ENCODE measurements around the gene FGF14.

- TF ChIP-seq CTCF (IDR thresholded peaks at IDR 0.05) (no peak), EZH2 (IDR thresholded peaks at IDR 0.05) (no peak)
These were observed 361.0 kb downstream of the FGF14 start for GRCh38 chr13:102040812-102041211.

Measured in neural progenitor cell (in vitro differentiated cells).